ENCODE results near the gene CRELD2.
A peak's percentile ranks its signal among the peaks of the same experiment; 100 is the strongest.

The CRELD2 gene

GRCh38 chr22:49959782-49960158 is 41.3 kb downstream of the CRELD2 start:
- DNase-seq, result no peak

DNA sequence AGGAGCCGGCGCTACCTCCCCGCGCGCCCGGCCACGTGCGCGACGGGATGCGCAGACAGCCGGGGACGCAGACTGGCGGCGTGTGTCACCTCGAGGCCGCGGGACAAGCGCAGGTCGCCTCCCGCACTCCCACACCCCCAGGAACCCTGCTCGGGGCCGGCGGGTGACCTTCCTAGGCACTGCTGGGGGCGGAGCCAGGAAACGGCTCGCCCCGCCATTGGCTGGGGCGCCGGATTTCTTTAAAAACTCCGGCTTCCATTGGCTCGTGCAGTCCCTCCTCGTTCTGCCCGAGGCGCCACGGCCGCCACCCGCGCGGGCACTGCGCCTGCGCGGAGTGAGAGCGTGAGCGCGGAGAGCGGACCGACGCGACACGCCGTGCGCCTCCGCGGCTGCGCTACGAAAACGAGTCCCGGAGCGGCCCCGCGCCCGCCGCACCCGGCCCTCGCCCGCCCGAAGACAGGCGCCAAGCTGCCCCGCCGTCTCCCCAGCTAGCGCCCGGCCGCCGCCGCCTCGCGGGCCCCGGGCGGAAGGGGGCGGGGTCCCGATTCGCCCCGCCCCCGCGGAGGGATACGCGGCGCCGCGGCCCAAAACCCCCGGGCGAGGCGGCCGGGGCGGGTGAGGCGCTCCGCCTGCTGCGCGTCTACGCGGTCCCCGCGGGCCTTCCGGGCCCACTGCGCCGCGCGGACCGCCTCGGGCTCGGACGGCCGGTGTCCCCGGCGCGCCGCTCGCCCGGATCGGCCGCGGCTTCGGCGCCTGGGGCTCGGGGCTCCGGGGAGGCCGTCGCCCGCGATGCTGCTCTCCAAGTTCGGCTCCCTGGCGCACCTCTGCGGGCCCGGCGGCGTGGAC is 41.9 kb downstream of the CRELD2 start, which contains the start of gene PIM3:
Gene PIM3, plus strand, starts transcription at position 614 of the 846 bp plus-strand sequence. Its CDS starts 176 bp downstream, at position 790.
- peak; percentile 97 for DNase-seq

GRCh38 chr22:49961005-49961600 is 42.7 kb downstream of the CRELD2 start:
- no peak for DNase-seq

- DNase-seq, result no peak
Measured at GRCh38 chr22:49961601-49962011, 43.2 kb downstream of the CRELD2 start.

GRCh38 chr22:49962012-49962750 is 43.7 kb downstream of the CRELD2 start:
- DNase-seq, result peak; percentile 92

DNA sequence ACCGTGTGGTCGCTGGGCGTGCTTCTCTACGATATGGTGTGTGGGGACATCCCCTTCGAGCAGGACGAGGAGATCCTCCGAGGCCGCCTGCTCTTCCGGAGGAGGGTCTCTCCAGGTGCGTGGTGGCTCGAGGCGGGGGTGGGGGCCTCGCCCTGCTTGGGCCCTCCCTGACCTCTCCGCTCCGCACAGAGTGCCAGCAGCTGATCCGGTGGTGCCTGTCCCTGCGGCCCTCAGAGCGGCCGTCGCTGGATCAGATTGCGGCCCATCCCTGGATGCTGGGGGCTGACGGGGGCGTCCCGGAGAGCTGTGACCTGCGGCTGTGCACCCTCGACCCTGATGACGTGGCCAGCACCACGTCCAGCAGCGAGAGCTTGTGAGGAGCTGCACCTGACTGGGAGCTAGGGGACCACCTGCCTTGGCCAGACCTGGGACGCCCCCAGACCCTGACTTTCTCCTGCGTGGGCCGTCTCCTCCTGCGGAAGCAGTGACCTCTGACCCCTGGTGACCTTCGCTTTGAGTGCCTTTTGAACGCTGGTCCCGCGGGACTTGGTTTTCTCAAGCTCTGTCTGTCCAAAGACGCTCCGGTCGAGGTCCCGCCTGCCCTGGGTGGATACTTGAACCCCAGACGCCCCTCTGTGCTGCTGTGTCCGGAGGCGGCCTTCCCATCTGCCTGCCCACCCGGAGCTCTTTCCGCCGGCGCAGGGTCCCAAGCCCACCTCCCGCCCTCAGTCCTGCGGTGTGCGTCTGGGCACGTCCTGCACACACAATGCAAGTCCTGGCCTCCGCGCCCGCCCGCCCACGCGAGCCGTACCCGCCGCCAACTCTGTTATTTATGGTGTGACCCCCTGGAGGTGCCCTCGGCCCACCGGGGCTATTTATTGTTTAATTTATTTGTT is 44.6 kb downstream of the CRELD2 start:
- peak; percentile 14 for DNase-seq

GRCh38 chr22:49963647-49964026 is 45.2 kb downstream of the CRELD2 start:
- DNase-seq, result peak; percentile 16

GRCh38 chr22:49964136-49965090 is 46.0 kb downstream of the CRELD2 start:
- peak; percentile 24 for DNase-seq

GRCh38 chr22:49965091-49966040 is 46.9 kb downstream of the CRELD2 start:
- peak; percentile 16 for DNase-seq

DNA sequence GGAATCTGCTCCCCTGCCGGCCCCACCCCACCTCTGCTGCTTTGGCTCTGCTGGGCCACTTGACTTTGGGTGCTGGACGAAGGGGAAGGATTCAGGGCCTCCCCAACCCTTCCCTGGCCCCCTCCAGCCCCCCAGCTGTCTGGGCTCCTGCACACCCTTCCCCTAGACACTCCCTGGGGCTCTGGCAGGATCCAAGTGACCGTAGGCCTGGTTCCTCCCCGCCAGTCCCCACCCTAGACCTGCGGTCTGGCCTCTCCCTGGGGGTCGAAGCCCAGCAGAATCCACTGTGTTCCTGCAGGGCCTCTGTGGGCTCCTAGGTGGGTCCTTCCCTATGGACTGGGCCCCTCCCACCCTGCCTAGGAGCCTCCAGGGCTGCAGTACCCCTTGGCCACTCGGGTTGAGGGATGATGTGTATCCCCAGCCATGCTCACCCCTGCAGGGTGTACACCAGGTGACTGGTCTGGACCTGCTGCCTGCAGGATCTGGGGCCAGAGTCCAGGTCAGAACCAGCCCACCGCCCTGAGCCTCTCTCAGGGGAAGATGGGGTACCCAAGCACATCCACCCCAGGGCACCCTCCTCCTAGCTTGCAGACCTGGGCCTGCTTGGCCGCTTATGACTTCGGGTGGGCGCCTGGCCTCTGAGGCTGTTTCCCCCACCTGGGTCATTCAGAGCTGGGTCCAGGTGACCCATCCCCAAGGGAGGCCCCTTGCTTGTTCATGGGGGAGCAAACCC is 47.8 kb downstream of the CRELD2 start:
- peak; percentile 16 for DNase-seq

DNA sequence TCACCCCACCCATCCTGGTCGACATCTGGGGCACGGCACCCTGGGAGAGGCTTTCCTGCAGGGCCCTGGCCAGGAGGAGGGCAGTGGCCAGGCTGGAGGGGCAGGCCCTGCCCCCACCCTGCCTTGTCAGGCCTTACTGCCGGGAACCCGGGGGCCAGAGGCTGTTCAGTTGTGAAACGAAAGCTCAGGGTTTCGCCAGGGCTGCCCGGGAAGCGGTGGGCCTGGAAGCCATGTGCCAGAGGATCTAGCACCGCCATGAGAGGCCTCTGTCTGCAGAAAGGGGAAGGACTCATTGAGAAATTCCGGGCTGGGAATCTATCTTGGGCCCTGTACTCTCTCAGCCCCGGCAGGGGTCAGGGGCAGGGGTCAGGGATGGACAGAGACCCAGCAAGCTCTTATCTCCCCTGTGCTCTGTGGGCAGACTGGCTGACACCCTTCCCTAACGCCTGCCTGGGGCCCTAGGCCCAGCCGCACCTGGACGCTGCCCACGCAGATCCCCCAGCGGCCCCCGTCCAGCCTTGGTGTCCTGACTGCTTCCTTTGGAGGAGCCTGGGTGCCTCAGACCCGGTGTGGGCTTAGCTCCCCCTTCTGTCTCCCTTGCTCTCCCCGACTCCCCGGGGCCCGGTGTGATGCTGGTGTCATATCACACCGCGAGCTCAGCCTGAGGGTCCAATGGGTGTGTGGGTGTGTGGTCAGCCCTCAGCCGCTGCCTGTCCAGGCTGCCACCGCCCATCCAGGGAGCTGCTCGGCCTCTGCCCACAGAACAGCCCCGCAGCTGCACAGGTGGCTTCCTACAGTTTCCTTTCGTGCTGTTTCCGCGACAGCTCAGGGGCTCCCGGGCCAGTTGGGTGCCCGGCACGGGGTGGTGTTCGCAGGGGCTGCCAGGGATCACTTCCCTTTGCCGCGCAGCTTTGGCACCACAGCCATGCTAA is 48.6 kb downstream of the CRELD2 start:
- peak; percentile 60 for DNase-seq

GRCh38 chr22:49967706-49968208 is 49.3 kb downstream of the CRELD2 start:
- no peak for DNase-seq

GRCh38 chr22:49968313-49968830 is 49.9 kb downstream of the CRELD2 start:
- DNase-seq, result no peak

GRCh38 chr22:49968831-49969661 is 50.6 kb downstream of the CRELD2 start:
- no peak for DNase-seq

DNA sequence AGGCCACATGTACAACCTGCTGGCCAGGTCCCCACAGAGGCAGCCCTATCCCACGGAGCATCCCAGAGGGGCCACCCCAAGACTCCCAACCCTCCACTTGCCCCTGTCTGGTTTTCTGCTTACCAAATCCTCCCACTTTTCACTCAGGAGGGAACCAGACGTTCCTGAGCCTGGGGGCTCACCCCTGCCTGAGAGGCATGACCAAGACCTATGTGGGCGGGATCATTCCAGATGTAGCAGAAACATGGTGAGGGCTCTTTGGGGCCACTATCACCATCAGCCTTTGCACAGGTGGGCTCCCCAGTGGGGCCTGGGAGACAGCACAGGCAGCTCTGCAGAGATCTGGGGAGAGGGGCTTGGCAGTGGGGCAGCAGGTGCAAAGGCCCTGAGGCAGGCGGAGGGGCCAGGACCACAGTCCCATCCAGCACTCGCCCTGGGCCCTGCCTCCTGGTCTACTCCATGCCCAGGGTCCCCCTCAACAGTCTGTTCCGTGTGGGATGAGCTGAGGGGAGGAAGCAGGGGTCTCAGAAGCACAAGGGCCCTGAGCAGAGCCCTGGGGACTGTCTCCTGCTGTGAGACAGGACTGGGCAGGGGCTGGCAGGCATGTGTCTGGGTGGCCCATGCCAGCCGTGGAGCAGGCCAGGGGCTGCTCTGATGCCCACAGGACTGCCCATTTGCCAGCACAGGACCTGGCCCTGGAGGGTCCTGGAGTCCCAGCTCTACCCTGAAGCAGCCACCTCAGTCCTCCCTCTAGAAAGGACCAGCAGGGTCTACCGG is 51.5 kb downstream of the CRELD2 start:
- no peak for DNase-seq
